Measurements from ENCODE around the gene ARCN1. TPM values are rescaled to one million over a fixed set of nuclear protein-coding genes. Genes with fewer than 3 reads are reported as not detected.

The ARCN1 gene
- total RNA-seq, 1 experiment from 2014 or later = 34.4 TPM

DNA sequence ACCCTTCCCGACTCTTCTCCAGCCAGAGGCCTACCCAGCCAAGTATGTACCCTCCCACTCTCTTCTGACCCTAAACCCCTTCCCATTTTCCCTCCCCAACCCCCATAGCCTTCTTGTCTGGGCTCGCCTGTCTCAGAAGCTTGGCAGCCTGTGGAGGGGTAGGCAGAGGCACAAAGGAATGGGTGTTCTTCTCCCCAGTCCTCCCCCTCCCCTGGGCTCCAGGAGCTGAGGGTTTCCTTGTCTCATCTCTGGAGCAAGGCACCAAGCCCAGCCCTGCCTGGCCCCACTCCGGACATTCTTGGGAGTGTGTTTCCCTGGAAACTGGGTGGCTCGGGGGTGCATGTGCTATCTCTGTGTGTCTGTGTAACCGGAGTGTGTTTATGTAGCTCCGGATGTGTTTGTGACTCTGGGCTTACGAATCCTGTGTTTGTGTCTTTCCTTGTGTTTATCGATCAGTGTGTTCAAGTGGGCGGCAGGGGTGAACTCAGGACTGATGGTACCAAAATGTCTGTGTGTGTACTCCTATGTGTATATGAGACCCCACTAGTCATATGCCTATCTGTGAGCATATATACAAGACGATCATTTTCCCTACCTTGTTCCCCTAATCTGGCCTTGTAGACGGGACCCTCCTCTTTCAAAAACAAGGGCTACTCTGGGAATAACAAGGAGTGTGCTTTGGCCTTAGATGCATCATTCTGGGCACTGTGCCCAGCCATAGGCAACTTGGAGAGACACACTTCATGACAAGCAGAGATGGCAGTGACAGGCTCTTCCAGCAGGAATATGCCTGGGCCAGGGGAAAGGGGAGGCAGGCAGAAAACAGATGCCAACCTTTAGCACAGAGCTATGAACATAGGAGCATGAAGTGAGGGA lies 46.1 kb downstream of the ARCN1 start:
- H4K20me1 ChIP-seq (ENCODE audit: insufficient read depth, low read depth, low read length) = no peaks in the 10 kb centered on the region
- H3K36me3 ChIP-seq (ENCODE audit: insufficient read depth, low read length) = no peaks in the 10 kb centered on the region
- H3K9me3 ChIP-seq (ENCODE audit: low read length) = no peaks in the 10 kb centered on the region
- H3K4me2 ChIP-seq (ENCODE audit: low read depth, low read length, poor library complexity, severe bottlenecking) = no peak overlapping the region
- no peaks in the 10 kb centered on the region for H3K9me2 ChIP-seq (replicated peaks; ENCODE audit: insufficient read depth, low read length)
- H3K79me2 ChIP-seq (ENCODE audit: low read length) = no peaks in the 10 kb centered on the region
- H3K4me3 ChIP-seq (ENCODE audit: low read length) = no peak overlapping the region
- H3K27me3 ChIP-seq (ENCODE audit: low read length) = no peaks in the 10 kb centered on the region
- no peak for DNase-seq
- H3K4me1 ChIP-seq (ENCODE audit: low read length) = no peaks in the 10 kb centered on the region
- no peak overlapping the region for H2AFZ ChIP-seq (ENCODE audit: low read length)
- no peak overlapping the region for H3K9ac ChIP-seq (ENCODE audit: low read length)
- H3K27ac ChIP-seq (ENCODE audit: low read length) = no peak overlapping the region

DNA sequence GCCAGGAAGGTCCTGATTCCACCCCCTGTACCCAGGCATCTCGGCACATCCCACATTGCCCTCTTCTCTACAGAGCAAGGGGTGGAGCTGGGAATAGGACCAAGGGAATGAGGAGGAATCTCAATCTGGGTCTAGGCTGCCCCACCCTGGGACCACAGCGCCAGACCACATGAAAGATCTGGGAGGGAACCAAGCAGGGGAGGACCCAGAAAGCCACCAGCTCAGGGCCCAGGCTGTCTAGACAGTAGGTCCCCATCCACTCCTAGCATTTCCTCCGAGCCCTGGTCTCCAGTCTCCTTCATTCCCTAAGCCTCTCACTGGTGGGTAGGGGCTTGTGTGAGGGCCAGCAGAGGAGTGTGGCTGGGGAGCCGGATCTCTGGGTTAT lies 46.8 kb downstream of the ARCN1 start:
- H3K4me2 ChIP-seq (ENCODE audit: low read depth, low read length, poor library complexity, severe bottlenecking) = no peak overlapping the region

DNA sequence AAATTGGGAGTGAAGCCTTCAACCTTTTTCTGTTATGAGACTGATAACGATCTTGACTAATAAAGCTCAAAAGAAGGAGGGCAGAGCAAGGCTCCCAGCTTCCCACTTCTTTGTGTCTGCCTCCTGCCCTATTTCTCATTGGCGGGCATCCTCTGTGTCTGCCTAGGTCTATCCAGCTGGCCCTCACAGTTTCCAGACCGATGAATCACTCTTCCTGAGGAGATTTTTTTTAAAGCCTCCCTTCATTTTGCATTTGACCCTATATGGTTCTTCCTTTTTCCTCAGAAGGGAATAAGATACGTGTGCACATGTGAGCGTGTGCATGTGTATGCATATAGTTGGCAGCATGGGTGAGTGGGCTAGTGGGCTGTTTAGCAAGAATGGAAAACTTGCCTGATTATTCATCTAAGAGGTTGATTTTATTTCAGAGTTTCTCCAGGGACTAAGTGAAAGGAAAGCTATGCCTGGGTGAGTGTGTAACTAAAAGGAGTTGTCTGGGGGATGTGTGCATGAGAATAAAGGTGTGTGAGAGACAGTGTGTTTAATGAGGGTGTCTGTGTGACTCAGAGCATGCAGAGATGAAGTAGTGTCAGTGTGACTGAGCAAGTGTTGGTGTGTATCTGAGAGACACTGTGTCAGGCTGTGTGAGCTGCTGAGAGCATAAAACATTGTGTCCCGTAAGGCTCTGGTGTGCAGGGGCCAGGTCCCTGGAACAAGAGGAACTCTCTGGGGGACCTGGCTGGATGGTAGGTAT lies 47.4 kb downstream of the ARCN1 start:
- Histone ChIP-seq H3K4me3 (ENCODE audit: low read length) (no peak overlapping the region), H3K79me2 (ENCODE audit: low read length) (no peaks in the 10 kb centered on the region), H3K4me2 (ENCODE audit: low read depth, low read length, poor library complexity, severe bottlenecking) (no peak overlapping the region), H3K9me2 (replicated peaks; ENCODE audit: insufficient read depth, low read length) (no peaks in the 10 kb centered on the region), H3K9me3 (ENCODE audit: low read length) (no peaks in the 10 kb centered on the region), H3K36me3 (ENCODE audit: insufficient read depth, low read length) (no peaks in the 10 kb centered on the region), H2AFZ (ENCODE audit: low read length) (no peak overlapping the region), H3K9ac (ENCODE audit: low read length) (no peak overlapping the region), H3K27ac (ENCODE audit: low read length) (no peak overlapping the region), H3K4me1 (ENCODE audit: low read length) (no peaks in the 10 kb centered on the region), H3K27me3 (ENCODE audit: low read length) (no peaks in the 10 kb centered on the region), H4K20me1 (ENCODE audit: insufficient read depth, low read depth, low read length) (no peaks in the 10 kb centered on the region)
- DNase-seq = no peak

More for the DNA sequence above, 46.8 kb downstream of the ARCN1 start:
- no peak overlapping the region for H3K27ac ChIP-seq (ENCODE audit: low read length)
- no peaks in the 10 kb centered on the region for H3K79me2 ChIP-seq (ENCODE audit: low read length)
- no peaks in the 10 kb centered on the region for H3K9me3 ChIP-seq (ENCODE audit: low read length)
- H3K4me3 ChIP-seq (ENCODE audit: low read length) = no peak overlapping the region
- H3K9me2 ChIP-seq (replicated peaks; ENCODE audit: insufficient read depth, low read length) = no peaks in the 10 kb centered on the region
- H3K4me1 ChIP-seq (ENCODE audit: low read length) = no peaks in the 10 kb centered on the region
- no peak for DNase-seq
- no peaks in the 10 kb centered on the region for H3K27me3 ChIP-seq (ENCODE audit: low read length)
- H3K36me3 ChIP-seq (ENCODE audit: insufficient read depth, low read length) = no peaks in the 10 kb centered on the region
- no peak overlapping the region for H3K9ac ChIP-seq (ENCODE audit: low read length)
- H4K20me1 ChIP-seq (ENCODE audit: insufficient read depth, low read depth, low read length) = no peaks in the 10 kb centered on the region
- no peak overlapping the region for H2AFZ ChIP-seq (ENCODE audit: low read length)

DNA sequence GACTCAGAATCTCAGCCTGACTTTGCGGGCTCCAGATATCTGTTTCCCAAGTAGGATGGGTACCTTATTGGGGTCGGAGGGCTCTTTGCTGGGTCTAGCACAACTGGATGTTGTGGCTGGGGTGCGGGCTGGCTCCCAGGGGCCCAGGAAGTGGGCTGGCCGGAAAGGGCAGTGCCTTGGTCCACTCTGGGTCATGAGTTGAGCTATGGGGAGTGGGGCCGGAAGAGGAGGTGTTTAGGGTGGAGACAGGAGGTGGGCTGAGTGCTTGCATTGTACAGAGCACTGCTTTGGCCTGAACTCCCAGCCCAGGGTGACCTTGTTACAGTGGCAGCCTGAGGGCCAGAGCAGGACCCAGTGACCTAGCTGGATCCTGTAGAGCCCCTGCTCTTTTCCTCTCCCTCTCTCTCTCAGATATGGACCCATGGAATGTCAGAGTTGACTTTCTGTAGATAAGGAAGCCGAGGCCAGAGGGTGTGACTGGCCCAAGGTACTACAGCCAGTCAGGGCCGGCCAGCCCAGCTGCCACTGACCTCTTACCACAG lies 48.4 kb downstream of the ARCN1 start:
- Histone ChIP-seq H3K9me2 (replicated peaks; ENCODE audit: insufficient read depth, low read length) (no peaks in the 10 kb centered on the region), H3K9me3 (ENCODE audit: low read length) (no peaks in the 10 kb centered on the region), H3K4me2 (ENCODE audit: low read depth, low read length, poor library complexity, severe bottlenecking) (no peak overlapping the region), H3K79me2 (ENCODE audit: low read length) (no peaks in the 10 kb centered on the region), H3K27me3 (ENCODE audit: low read length) (no peaks in the 10 kb centered on the region), H3K9ac (ENCODE audit: low read length) (no peak overlapping the region), H4K20me1 (ENCODE audit: insufficient read depth, low read depth, low read length) (no peaks in the 10 kb centered on the region), H3K36me3 (ENCODE audit: insufficient read depth, low read length) (no peaks in the 10 kb centered on the region), H3K27ac (ENCODE audit: low read length) (no peak overlapping the region), H3K4me3 (ENCODE audit: low read length) (no peak overlapping the region), H2AFZ (ENCODE audit: low read length) (no peak overlapping the region), H3K4me1 (ENCODE audit: low read length) (no peaks in the 10 kb centered on the region)
- no peak for DNase-seq

DNA sequence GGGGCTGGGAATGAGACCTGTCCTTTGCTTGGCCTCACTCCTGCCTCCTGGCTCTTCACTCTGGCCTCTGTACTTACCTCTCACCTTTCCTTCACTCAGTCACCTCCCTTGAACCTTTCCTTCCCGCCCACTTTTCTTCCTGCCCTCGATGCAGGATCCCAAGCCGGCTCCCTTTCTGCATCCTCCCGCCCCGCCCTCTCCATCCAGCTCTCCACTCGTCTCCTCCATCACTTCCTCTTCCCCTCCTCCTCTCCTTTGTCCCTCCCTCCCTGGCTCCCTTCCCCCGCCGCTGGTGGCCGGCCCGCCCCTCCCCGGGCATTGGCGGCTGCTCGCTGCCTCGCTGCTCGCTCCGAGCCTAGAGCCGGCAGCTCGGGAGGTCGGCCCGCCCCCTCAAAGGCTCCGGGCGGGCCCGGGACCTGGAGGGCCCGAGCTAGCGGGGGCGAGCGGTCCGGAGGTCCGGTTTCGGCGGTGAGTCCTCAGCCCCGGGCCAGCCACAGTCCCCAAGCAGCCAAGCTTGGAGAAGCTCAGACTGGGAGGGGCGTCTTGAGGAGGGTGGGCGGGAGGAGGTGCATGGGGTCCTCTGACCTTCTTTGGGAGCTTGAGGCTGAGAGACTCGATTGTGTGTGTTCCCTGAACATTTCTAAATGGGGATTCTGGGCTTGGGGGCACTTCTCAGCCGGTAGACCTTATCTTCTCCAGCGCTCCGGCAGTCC lies 49.0 kb downstream of the ARCN1 start:
- H3K27me3 ChIP-seq (ENCODE audit: low read length) = no peaks in the 10 kb centered on the region
- no peaks in the 10 kb centered on the region for H4K20me1 ChIP-seq (ENCODE audit: insufficient read depth, low read depth, low read length)
- no peak overlapping the region for H3K4me2 ChIP-seq (ENCODE audit: low read depth, low read length, poor library complexity, severe bottlenecking)
- no peaks in the 10 kb centered on the region for H3K9me2 ChIP-seq (replicated peaks; ENCODE audit: insufficient read depth, low read length)
- H3K79me2 ChIP-seq (ENCODE audit: low read length) = no peaks in the 10 kb centered on the region
- no peak overlapping the region for H3K9ac ChIP-seq (ENCODE audit: low read length)
- H3K27ac ChIP-seq (ENCODE audit: low read length) = no peak overlapping the region
- no peaks in the 10 kb centered on the region for H3K4me1 ChIP-seq (ENCODE audit: low read length)
- H3K9me3 ChIP-seq (ENCODE audit: low read length) = no peaks in the 10 kb centered on the region
- H3K4me3 ChIP-seq (ENCODE audit: low read length) = no peak overlapping the region
- no peaks in the 10 kb centered on the region for H3K36me3 ChIP-seq (ENCODE audit: insufficient read depth, low read length)
- DNase-seq = no peak
- H2AFZ ChIP-seq (ENCODE audit: low read length) = no peak overlapping the region

DNA sequence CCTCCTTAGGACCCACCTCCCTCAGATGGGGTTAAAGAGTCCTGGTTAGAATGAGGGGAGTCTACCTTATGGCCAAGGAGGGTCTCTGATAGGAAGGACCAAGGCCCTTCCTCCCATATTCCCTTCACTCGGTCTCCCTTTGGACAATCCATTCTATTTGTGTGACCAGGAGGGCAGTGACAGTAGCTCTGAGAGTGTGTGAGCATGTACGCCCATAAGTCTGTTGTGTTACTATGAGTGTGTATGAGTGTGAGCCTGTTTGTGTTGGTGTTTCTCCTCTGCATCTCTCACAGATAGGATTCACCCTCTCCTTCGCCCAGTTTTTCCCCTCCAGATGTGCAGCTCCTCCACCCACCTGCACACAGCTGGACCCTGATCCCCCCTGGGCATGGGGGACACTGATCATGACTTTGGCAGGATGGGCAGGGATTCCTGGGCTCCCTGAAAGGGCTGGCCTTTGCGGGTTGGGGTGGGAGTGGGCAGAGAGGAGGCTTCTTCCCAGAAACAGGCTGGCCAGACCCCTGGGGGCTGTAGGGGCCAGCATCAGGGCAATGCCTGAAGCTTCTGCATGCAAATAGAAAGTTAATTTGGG lies 49.7 kb downstream of the ARCN1 start:
- Histone ChIP-seq H3K79me2 (ENCODE audit: low read length) (no peaks in the 10 kb centered on the region), H3K36me3 (ENCODE audit: insufficient read depth, low read length) (no peaks in the 10 kb centered on the region), H2AFZ (ENCODE audit: low read length) (no peak overlapping the region), H3K4me1 (ENCODE audit: low read length) (no peaks in the 10 kb centered on the region), H3K4me3 (ENCODE audit: low read length) (no peak overlapping the region), H3K9me2 (replicated peaks; ENCODE audit: insufficient read depth, low read length) (no peaks in the 10 kb centered on the region), H3K27me3 (ENCODE audit: low read length) (no peaks in the 10 kb centered on the region), H3K27ac (ENCODE audit: low read length) (no peak overlapping the region), H3K9me3 (ENCODE audit: low read length) (no peaks in the 10 kb centered on the region), H3K9ac (ENCODE audit: low read length) (no peak overlapping the region), H4K20me1 (ENCODE audit: insufficient read depth, low read depth, low read length) (no peaks in the 10 kb centered on the region), H3K4me2 (ENCODE audit: low read depth, low read length, poor library complexity, severe bottlenecking) (no peak overlapping the region)
- DNase-seq = no peak

DNA sequence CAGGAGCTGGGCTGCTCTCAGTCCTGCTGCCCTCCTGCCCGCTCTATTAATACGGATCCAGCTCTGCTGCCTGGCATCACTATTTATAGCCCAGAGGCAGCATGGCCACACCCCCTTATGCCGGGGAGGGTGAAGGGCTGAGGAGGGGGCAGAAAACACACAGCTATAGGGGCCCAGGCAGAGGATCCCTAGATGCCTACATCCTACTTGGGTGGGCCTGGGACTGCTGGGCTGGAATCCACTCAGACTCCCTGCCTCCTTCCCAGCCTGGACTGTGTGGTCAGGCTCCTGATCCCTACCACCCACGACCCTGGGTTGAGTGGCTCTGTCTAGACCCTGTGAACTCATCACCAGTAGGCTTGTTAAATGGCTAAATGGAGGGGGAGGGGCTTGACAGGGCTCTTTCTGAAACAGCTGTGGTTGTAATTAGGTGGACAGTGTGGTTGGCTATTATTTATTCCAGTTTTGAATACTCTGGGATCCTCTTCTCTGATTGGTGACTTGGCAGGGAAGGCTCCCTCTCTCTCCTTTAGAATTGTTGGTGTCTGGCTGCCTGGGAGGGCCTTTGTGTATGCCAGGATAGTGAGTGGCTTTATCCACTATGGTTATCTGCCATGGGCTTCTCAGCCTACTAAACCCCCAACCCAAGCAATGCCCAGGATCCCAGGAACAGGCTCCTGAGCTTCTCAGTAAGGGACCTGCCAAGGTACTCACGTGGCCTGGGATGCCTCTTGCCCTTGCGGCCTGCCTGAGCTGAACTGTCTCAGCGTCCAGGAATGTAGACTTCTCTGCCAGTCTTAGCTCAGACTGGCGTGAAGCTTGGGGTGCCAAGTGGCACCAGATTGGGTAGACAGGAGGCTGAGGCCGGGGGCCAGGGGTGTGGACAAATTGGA lies 50.4 kb downstream of the ARCN1 start:
- H3K9me2 ChIP-seq (replicated peaks; ENCODE audit: insufficient read depth, low read length) = no peaks in the 10 kb centered on the region
- H3K36me3 ChIP-seq (ENCODE audit: insufficient read depth, low read length) = no peaks in the 10 kb centered on the region
- no peaks in the 10 kb centered on the region for H3K4me1 ChIP-seq (ENCODE audit: low read length)
- DNase-seq = no peak
- no peaks in the 10 kb centered on the region for H3K79me2 ChIP-seq (ENCODE audit: low read length)
- no peak overlapping the region for H3K27ac ChIP-seq (ENCODE audit: low read length)
- H3K27me3 ChIP-seq (ENCODE audit: low read length) = no peaks in the 10 kb centered on the region
- no peak overlapping the region for H3K9ac ChIP-seq (ENCODE audit: low read length)
- H3K9me3 ChIP-seq (ENCODE audit: low read length) = no peaks in the 10 kb centered on the region
- no peaks in the 10 kb centered on the region for H4K20me1 ChIP-seq (ENCODE audit: insufficient read depth, low read depth, low read length)
- H3K4me2 ChIP-seq (ENCODE audit: low read depth, low read length, poor library complexity, severe bottlenecking) = no peak overlapping the region
- H2AFZ ChIP-seq (ENCODE audit: low read length) = no peak overlapping the region
- H3K4me3 ChIP-seq (ENCODE audit: low read length) = no peak overlapping the region
